Suppressor macrophage treated with lipopolysaccharide for 1 hour (primary cell): ENCODE measurements around the gene MCM9.

Experiments
- DNase-seq, 3 donors: peaks; one replicate each; pipeline ENCODE4 v3.0.0-alpha.2; 2020 to 2022

The MCM9 gene

DNA sequence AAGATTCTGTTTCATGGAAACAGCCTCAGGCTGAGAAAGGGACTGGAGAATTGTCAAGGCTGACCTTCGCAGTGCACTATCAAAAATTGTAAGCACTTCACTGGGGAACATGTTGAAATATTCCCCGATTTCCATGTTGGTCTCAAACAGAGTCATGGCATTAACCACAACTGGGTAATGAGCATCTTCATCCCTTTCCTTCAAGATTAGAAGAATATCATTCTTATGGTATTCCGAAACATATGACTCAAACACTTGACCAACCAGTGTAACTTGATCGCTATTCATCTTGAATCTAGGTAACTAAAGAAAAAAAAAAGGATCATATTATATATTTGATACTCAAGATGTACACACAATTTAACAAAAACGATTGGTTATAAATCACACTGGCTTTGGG is 3.5 kb downstream of the MCM9 start:
- no peak for DNase-seq

- DNase-seq: no peak
Measured at GRCh38 chr6:118930680-118931079, 4.3 kb downstream of the MCM9 start.

- no peak for DNase-seq
Measured at GRCh38 chr6:118923035-118923434, 11.9 kb downstream of the MCM9 start.

GRCh38 chr6:118921084-118921483 is 13.9 kb downstream of the MCM9 start:
- no peak for DNase-seq

GRCh38 chr6:118918329-118918725 is 16.6 kb downstream of the MCM9 start:
- no peak for DNase-seq

DNA sequence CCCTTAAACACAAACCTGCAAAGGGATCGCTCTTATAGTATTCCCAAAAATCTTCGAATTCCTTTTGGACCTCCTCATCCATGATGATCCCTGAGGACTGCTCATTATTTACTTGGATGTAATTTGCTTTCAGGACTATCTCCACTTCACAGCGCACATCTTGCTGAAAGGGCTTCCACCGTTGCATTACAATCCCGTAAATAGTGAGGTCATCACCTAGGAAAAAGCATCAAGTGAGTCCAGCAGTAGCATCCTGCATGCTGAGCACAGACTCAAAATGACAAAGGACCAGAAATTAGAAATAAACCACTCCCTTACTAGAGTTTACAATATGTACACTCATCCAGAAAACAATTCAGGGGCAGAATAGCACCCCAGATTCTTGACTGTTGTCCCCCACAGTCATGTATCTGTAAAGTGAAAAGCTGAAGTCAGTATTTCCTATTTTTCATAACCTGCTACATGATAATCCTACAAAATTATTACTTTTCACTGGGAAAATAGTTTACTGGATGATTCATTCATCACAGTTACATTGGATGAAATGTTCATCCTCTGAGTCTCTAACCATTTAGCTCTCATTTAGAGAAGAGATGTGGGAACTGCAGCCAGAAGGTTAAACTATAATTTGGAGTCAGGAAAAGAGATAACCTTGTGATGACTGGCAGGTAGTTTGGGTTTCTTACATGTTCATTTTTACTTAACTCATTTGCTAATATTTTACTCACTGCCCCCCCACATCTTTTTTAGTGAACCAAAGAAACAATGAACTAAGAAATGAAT is 17.2 kb downstream of the MCM9 start:
- DNase-seq: no peak

GRCh38 chr6:118914598-118914997 is 20.4 kb downstream of the MCM9 start:
- DNase-seq: no peak

DNA sequence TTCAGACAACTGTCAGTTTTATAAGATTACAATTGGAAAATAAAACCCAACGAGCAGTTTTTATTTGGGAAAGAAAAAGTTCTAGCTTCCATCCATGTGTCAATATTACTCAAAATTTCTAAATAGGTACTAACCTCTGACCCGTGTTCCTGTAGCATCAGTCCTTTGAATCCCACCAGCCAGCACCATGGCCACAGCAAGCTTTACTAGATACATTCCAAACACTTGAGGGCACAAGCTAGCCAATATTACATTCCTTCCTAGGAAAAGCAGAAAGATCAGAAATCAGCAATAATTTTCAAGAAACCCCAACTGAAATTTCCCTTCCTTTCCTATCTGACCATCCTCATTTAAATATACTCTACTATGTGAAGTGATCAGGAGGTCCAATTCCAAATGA is 21.8 kb downstream of the MCM9 start:
- DNase-seq: no peak

- no peak for DNase-seq
Measured at GRCh38 chr6:118912646-118913045, 22.3 kb downstream of the MCM9 start.

- DNase-seq: no peak
Measured at GRCh38 chr6:118908441-118908840, 26.5 kb downstream of the MCM9 start.

DNA sequence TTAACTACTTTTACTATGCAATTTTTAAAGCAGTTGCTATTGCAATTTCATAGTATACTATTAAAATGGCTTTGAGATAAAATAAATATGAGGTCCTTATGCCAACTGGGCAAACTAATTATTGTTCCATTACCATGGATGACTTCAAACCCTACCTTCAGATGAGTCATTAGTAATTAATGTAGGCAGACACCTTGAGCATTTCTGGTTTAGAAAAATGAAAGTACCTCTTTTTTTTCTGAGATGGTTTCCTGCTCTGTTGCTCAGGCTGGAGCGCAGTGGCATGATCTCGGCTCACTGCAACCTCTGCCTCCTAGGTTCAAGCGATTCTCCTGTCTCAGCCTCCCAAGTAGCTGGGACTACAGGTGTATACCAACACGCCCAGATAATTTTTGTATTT is 29.1 kb downstream of the MCM9 start:
- no peak for DNase-seq

DNA sequence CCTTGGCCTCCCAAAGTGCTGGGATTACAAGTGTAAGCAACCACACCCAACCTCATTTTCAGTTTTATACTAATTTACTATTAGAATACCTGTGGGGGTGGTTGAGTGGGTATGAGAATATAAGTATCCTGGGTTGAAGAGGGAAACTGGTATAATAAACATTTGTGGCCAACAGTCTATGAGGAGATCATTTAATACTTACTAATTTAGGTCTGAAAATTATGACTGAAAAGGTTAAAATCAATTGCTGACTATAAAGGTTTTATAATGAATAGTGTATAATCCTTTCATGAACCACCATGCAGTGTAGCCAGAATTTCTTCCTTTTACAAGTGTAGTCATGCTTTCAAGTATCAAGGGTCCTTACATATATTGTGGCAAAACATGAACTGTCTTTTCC is 29.9 kb downstream of the MCM9 start:
- DNase-seq: no peak

DNA sequence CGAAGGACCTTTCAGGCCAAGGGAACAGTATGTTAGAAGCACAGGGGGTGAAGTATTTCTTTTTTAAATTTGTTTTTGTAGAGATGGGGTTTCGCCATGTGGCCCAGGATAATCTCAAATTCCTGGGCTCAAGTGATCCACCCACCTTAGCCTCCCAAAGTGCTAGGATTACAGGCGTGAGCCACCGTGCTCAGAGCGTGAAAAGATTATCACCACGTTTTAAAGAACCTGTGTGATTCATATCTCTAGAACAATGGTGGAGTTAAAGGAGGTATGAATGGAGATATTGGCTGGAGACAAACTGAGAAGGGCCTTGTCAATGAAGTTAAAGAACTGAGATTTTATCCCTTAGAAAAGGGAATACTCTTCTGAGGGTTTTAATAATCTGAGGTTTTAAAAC is 31.3 kb downstream of the MCM9 start:
- no peak for DNase-seq

- DNase-seq: no peak
Measured at GRCh38 chr6:118903138-118903537, 31.8 kb downstream of the MCM9 start.

GRCh38 chr6:118902726-118903125 is 32.2 kb downstream of the MCM9 start:
- no peak for DNase-seq

- no peak for DNase-seq
Measured at GRCh38 chr6:118899948-118900347, 35.0 kb downstream of the MCM9 start.

- no peak for DNase-seq
Measured at GRCh38 chr6:118897386-118897785, 37.6 kb downstream of the MCM9 start.

DNA sequence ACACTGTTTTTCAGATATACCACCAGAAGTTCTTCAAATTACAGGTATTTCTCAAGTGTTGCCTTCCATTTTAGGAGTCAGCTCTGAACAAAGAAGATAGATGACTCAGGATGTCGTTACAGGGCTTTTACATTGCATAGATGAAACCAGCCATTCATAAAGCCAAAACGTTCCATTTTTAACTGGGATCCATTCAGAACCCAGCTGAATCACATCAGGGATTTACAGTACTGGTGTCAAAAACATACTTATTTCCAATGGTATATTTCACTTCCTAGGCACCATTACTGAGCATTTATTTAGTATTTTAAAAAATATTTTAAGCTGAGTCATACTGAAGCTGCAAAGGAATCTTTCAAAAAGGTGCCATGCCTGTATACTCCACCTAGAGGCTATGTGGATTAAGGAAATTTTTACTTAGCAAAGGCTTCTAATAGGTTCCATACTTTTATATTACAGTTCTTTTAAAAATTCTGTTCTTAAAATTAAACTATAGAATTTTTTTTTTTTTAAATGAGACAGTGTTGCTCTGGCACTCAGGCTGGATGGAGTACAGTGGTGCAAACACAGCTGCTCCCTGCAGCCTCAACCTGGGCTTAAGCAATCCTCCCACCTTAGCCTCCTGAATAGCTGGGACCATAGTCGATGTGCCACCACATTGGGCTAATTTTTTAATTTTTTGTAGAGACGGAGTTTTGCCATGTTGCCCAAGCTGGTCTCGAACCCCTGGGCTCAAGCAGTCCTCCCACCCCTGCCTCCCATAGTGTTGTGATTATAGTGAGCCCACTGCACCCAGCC is 38.4 kb downstream of the MCM9 start:
- peak; percentile 24 to 60 (median 41) for DNase-seq

DNA sequence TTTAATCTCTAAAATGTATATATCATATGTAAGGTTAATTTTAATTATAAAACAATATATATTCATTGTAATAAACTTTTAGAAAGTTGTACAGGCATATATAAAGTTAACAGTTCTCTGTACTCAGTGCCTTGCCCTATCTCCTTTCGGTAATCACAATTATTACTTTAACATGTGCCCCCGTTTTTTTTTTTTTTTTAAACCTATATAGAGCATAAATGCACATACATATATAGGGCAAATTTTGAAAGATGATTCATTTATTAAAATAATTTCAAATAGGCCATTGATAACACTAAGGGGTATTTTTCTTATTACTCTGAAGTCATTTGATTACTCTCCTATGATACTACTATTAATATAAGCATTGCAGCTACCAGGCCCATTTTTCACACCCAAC is 39.1 kb downstream of the MCM9 start:
- no peak for DNase-seq

DNA sequence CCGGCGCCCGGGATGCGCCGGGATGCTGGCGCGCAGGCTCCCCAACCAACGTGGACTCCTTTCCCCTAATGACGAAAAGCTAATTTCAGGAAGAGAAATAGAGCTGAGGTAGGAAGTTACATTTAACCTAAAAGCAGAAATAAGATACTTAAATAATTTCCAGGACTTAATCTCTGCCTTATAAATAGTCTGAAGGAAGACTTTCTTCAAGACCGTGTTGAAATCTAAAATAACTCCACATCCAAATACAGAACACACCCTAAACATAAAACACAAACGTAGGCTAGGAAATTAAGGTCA is 39.7 kb downstream of the MCM9 start:
- DNase-seq: peak in 1 of 3 donors; percentile 77

DNA sequence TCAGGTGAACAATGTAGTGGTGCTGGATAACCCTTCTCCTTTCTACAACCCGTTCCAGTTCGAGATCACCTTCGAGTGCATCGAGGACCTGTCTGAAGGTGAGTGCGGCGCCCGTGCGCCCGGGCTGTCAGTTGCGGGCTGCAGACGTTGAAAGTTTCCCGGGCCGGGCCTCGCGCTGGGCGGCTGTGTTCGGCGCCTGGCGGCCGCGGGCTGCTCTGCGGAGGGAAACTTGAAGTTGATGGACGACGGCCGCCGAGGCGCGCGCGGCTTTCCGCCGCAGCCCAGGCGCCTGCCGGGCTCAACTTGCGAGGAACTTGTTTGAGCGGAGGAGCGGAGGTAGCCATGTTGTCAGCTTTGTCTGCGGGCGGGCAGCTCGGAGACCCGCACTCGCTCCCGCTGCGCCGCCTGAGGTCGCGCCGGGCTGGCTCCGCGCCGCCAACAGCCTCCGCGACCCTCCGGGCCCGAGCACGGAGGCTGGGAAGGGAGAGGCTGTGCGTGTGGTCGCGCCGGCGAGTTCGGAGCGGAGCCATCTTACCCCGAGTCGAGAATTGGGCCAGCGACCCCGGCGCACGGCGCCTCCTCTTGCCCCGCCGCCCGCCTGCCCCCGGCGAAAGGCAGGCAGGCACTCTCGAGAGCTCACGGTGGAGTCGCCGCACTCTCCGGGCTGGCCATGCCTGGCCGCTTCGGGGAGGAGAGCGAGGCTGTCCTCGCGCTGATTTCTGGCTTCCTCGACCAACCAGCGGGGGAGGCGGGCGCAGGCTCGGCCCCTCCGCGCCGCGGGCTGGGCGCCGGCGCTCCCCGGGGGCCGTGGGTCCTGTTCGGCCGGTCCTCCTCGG is 40.3 kb downstream of the MCM9 start:
- DNase-seq: peak; percentile 58 to 88 (median 75)

- peak; percentile 97 to 99 (median 98) for DNase-seq
Measured at GRCh38 chr6:118893807-118894424, 41.0 kb downstream of the MCM9 start, which contains the start of gene ASF1A. Gene ASF1A (plus strand): TSS chr6:118894152. CDS start chr6:118894414, 262 bp downstream.
